SK-N-SH (cell line): Measurements from ENCODE around the gene FAM204A. TPM values are rescaled to one million over a fixed set of nuclear protein-coding genes. Genes with fewer than 3 reads are reported as not detected.

Experiments
- CTCF ChIA-PET: fragments of 300-600, 350-600 bp; formaldehyde crosslinking; extraction: SDS; loops from one replicate; lab custom pipeline; 2021; lab: Yijun Ruan, JAX
- POLR2A ChIA-PET: fragments of 350-600 bp; sonication (Branson Sonifier 250); formaldehyde crosslinking; extraction: SDS; loops from one replicate; lab custom pipeline; 2020; ENCODE audit warnings: antibody characterized with exemption, inconsistent platforms; lab: Yijun Ruan, JAX
- DNase-seq: peaks from one replicate; pipeline ENCODE4 v3.0.0; 2012
- H2AFZ ChIP-seq: fragments of 200-600 bp; sonication (generic); 2 replicates; pipeline ENCODE4 v1.8.1; 2016; ENCODE audit warnings: antibody characterized with exemption, mild to moderate bottlenecking, low read depth
- H3F3A ChIP-seq: fragments of 200-600 bp; sonication (generic); replicated peaks from 2 replicates; pipeline ENCODE3; 2016; ENCODE audit warnings: antibody characterized with exemption, mild to moderate bottlenecking; ENCODE audit not compliant: insufficient read depth
- H3K27ac ChIP-seq, 2 experiments: fragments of 200-500 bp in 1 of 2; fragments of 200-600 bp in 1 of 2; sonication (Bioruptor generic) in 1 of 2; sonication (generic), shearing (Covaris generic) in 1 of 2; 2 replicates each; pipeline versions ENCODE4 v1.5.1 to v1.6.1; 2014 to 2016; ENCODE audit warnings: low read depth in 2 of 2, inconsistent platforms in 1 of 2, low read length in 1 of 2, mild to moderate bottlenecking in 1 of 2, mixed read lengths in 1 of 2
- H3K27me3 ChIP-seq: fragments of 200-600 bp; sonication (generic), shearing (Covaris generic); 2 replicates; pipeline ENCODE4 v1.6.1; 2016; ENCODE audit warnings: mixed run types; ENCODE audit not compliant: insufficient read depth
- H3K36me3 ChIP-seq, 2 experiments: fragments of 200-500 bp in 1 of 2; fragments of 200-600 bp in 1 of 2; sonication (Bioruptor generic) in 1 of 2; sonication (generic) in 1 of 2; replicated peaks in 1 of 2; 2 replicates each; pipeline versions ENCODE3 to v1.5.1; 2014 to 2016; ENCODE audit warnings: low read length in 1 of 2, mild to moderate bottlenecking in 1 of 2; ENCODE audit not compliant: insufficient read depth in 2 of 2, control insufficient read depth in 1 of 2
- H3K4me1 ChIP-seq, 2 experiments: fragments of 200-500 bp in 1 of 2; fragments of 200-600 bp in 1 of 2; sonication (Bioruptor generic) in 1 of 2; sonication (generic), shearing (Covaris generic) in 1 of 2; 2 replicates each; pipeline versions ENCODE4 v1.5.1 to v1.6.1; 2014 to 2016; ENCODE audit warnings: low read depth in 1 of 2, low read length in 1 of 2, mixed run types in 1 of 2; ENCODE audit not compliant: insufficient read depth in 2 of 2, control insufficient read depth in 1 of 2
- H3K4me2 ChIP-seq: fragments of 200-600 bp; sonication (generic), shearing (Covaris generic); 2 replicates; pipeline ENCODE4 v1.6.1; 2017; ENCODE audit warnings: mixed run types
- H3K4me3 ChIP-seq, 2 experiments: fragments of 200-500 bp in 1 of 2; fragments of 200-600 bp in 1 of 2; sonication (Bioruptor generic) in 1 of 2; sonication (generic), shearing (Covaris generic) in 1 of 2; 2 replicates each; pipeline versions ENCODE4 v1.5.1 to v1.8.1; 2014 to 2016; ENCODE audit warnings: low read depth in 2 of 2, inconsistent platforms in 1 of 2, low read length in 1 of 2, mild to moderate bottlenecking in 1 of 2, mixed read lengths in 1 of 2, moderate library complexity in 1 of 2
- H3K79me2 ChIP-seq: fragments of 200-600 bp; sonication (generic); 2 replicates; pipeline ENCODE4 v1.8.1; 2017; ENCODE audit warnings: mild to moderate bottlenecking; ENCODE audit not compliant: insufficient read depth
- H3K9ac ChIP-seq: fragments of 200-600 bp; sonication (generic); 2 replicates; pipeline ENCODE4 v1.6.1; 2017; ENCODE audit warnings: mixed run types
- H3K9me2 ChIP-seq: fragments of 200-600 bp; sonication (generic); 2 replicates; pipeline ENCODE4 v1.6.1; 2017; ENCODE audit warnings: mixed run types
- H3K9me3 ChIP-seq: fragments of 200-600 bp; sonication (generic); 2 replicates; pipeline ENCODE4 v1.6.1; 2017; ENCODE audit warnings: mixed run types, mild to moderate bottlenecking, moderate library complexity
- H4K20me1 ChIP-seq: fragments of 200-600 bp; sonication (generic); 2 replicates; pipeline ENCODE4 v1.6.1; 2017; ENCODE audit warnings: mild to moderate bottlenecking, mixed run types; ENCODE audit not compliant: insufficient read depth
- CTCF ChIP-seq: fragments of 200-600 bp; sonication (generic); IDR thresholded peaks from 2 replicates; pipeline ENCODE4 v1.6.1; 2017; ENCODE audit warnings: antibody characterized with exemption, mild to moderate bottlenecking, moderate library complexity
- ELF1 ChIP-seq: IDR thresholded peaks from 2 replicates; pipeline ENCODE4 v1.4.0; 2012
- EZH2phosphoT487 ChIP-seq: fragments of 200-600 bp; sonication (generic); IDR thresholded peaks from 2 replicates; pipeline ENCODE4 v1.6.1; 2017; ENCODE audit warnings: low read depth, mixed run types, mild to moderate bottlenecking, antibody characterized with exemption, moderate library complexity, borderline replicate concordance
- FOSL2 ChIP-seq: IDR thresholded peaks from 2 replicates; pipeline ENCODE4 v1.4.0; 2012; ENCODE audit warnings: low read depth, mild to moderate bottlenecking, moderate library complexity, borderline replicate concordance
- FOXM1 ChIP-seq: IDR thresholded peaks from 2 replicates; pipeline ENCODE4 v1.4.0; 2012; ENCODE audit warnings: low read depth, mild to moderate bottlenecking
- GABPA ChIP-seq: IDR thresholded peaks from 2 replicates; pipeline ENCODE4 v1.4.0; 2012; ENCODE audit warnings: low read depth, mild to moderate bottlenecking
- GATA2 ChIP-seq: sonication (generic); formaldehyde crosslinking; IDR thresholded peaks from 2 replicates; pipeline ENCODE4 v1.5.0; 2020; ENCODE audit warnings: mild to moderate bottlenecking, missing genetic modification reagents
- JUND ChIP-seq: IDR thresholded peaks from 2 replicates; pipeline ENCODE4 v1.4.0; 2012
- MAX ChIP-seq: IDR thresholded peaks from 2 replicates; pipeline ENCODE4 v1.4.0; 2012; ENCODE audit warnings: low read depth
- NRF1 ChIP-seq: IDR thresholded peaks from 2 replicates; pipeline ENCODE4 v1.6.1; 2012; ENCODE audit warnings: low read depth, mild to moderate bottlenecking, low read length
- RCOR1 ChIP-seq: fragments of 150-350 bp; IDR thresholded peaks from 2 replicates; pipeline ENCODE4 v1.6.1; 2017; ENCODE audit warnings: antibody characterized with exemption, low read length
- REST ChIP-seq: IDR thresholded peaks from 2 replicates; pipeline ENCODE4 v1.6.1; 2012; ENCODE audit warnings: mild to moderate bottlenecking, low read depth, low read length, moderate library complexity
- RFX5 ChIP-seq: IDR thresholded peaks from 2 replicates; pipeline ENCODE4 v1.6.1; 2012; ENCODE audit warnings: mild to moderate bottlenecking, improper control_type of control experiment, low read length
- RXRA ChIP-seq: IDR thresholded peaks from 2 replicates; pipeline ENCODE4 v1.4.0; 2012; ENCODE audit warnings: low read depth, mild to moderate bottlenecking, borderline replicate concordance
- SIN3A ChIP-seq: IDR thresholded peaks from 2 replicates; pipeline ENCODE4 v1.6.1; 2012; ENCODE audit warnings: low read depth, mild to moderate bottlenecking, low read length, moderate library complexity, borderline replicate concordance
- TAF1 ChIP-seq: IDR thresholded peaks from 2 replicates; pipeline ENCODE4 v1.6.1; 2012; ENCODE audit warnings: low read depth, mild to moderate bottlenecking, low read length, moderate library complexity, borderline replicate concordance
- TCF12 ChIP-seq: IDR thresholded peaks from 2 replicates; pipeline ENCODE4 v1.4.0; 2012
- TEAD4 ChIP-seq: IDR thresholded peaks from 2 replicates; pipeline ENCODE4 v1.4.0; 2012; ENCODE audit warnings: mild to moderate bottlenecking, borderline replicate concordance; ENCODE audit not compliant: insufficient read depth
- USF2 ChIP-seq: fragments of 150-350 bp; IDR thresholded peaks from 2 replicates; pipeline ENCODE4 v1.6.1; 2017; ENCODE audit warnings: antibody characterized with exemption, low read length, low read depth, borderline replicate concordance
- WGBS: methylation state at CpG from one replicate; pipeline ENCODE4 v1.1.6; 2017; ENCODE audit warnings: low lambda C conversion rate; 5-methylcytosine and 5-hydroxymethylcytosine counted together
- polyA plus RNA-seq, 3 experiments: library from polyadenylated mRNA; depleted of rRNA; stranded (reverse); fragments of >200 nt; gene quantifications; 2 replicates each; pipeline ENCODE4 v1.2.3, GENCODE V29; 2012

FAM204A gene
- polyA plus RNA-seq, 1 of the 3 experiments (the other 2 are of a cell fraction): 10.8 TPM

GRCh38 chr10:118324140-118324539 is 18.0 kb downstream of the FAM204A start:
- no peak overlapping the region for H3K4me2 ChIP-seq
- H3K79me2 ChIP-seq: no peaks in the 10 kb centered on the region; the same call in 1 of the 2 replicates
- H3K36me3 ChIP-seq: peaks cover 56 to 81% of the 10 kb centered on the region in 2 experiments
- H4K20me1 ChIP-seq: no peaks in the 10 kb centered on the region; the same call in 1 of the 2 replicates
- H3K27ac ChIP-seq: no peak overlapping the region
- no peaks in the 10 kb centered on the region for H3K9me3 ChIP-seq
- no peak overlapping the region for H2AFZ ChIP-seq
- no peaks in the 10 kb centered on the region for H3K9me2 ChIP-seq
- ChIA-PET CTCF (interaction anchor here (0.8 to 1.9 kb wide), 2 partner anchors 9 to 828 kb away, joined by 3 to 4 read pairs; no protein-coding TSS in a partner anchor), POLR2A (no interaction called here)
- no peaks in the 10 kb centered on the region for H3F3A ChIP-seq
- 96% methylated on average over 2 of the region's 2 CpGs for WGBS
- H3K4me3 ChIP-seq: no peak overlapping the region
- TF ChIP-seq RCOR1: no peak
- no peak for TF ChIP-seq MAX
- no peak for TF ChIP-seq FOSL2
- TF ChIP-seq SIN3A: no peak
- no peak for TF ChIP-seq RXRA
- TF ChIP-seq TCF12: no peak
- TF ChIP-seq RFX5: no peak
- TF ChIP-seq FOXM1: no peak
- TF ChIP-seq USF2: no peak
- TF ChIP-seq TEAD4: no peak
- H3K27me3 ChIP-seq: no peaks in the 10 kb centered on the region
- no peak for DNase-seq
- no peaks in the 10 kb centered on the region; a peak in 1 of 4 replicates for H3K4me1 ChIP-seq
- no peak overlapping the region for H3K9ac ChIP-seq

- Histone ChIP-seq H3K4me3 (no peak overlapping the region), H4K20me1 (no peaks in the 10 kb centered on the region; the same call in 1 of the 2 replicates), H3K27me3 (no peaks in the 10 kb centered on the region), H3K27ac (no peak overlapping the region), H3K9ac (no peak overlapping the region), H3K36me3 (peaks cover 66 to 79% of the 10 kb centered on the region in 2 experiments), H3K79me2 (no peaks in the 10 kb centered on the region; the same call in 1 of the 2 replicates), H3K9me3 (no peaks in the 10 kb centered on the region), H2AFZ (no peak overlapping the region), H3K4me1 (no peaks in the 10 kb centered on the region; a peak in 1 of 4 replicates), H3K4me2 (no peak overlapping the region), H3F3A (no peaks in the 10 kb centered on the region), H3K9me2 (no peaks in the 10 kb centered on the region)
- no peak for DNase-seq
- WGBS: 87% methylated on average over 6 of the region's 6 CpGs
- CTCF ChIA-PET: no interaction called here
- POLR2A ChIA-PET: no interaction called here
- TF ChIP-seq JUND (no peak), NRF1 (no peak), RXRA (no peak), GATA2 (CRISPR knock-in tag) (no peak), REST (no peak), GABPA (no peak), EZH2phosphoT487 (no peak), CTCF (no peak), ELF1 (no peak), TAF1 (no peak), FOSL2 (no peak), TEAD4 (no peak), TCF12 (no peak)
Measured at GRCh38 chr10:118321724-118322575, 20.2 kb downstream of the FAM204A start.
